HG02870 (cell line): ENCODE data around the gene OR2V1.
"Not testable (repeated sequence)": the region's sequence is repeated elsewhere in the genome, so short reads cannot be mapped to it uniquely, and the experiment has no call there.

Source experiments
- ATAC-seq: cut with Tn5 transposase; IDR thresholded peaks from one replicate; pipeline ENCODE4 v1.9.1; 2021; ENCODE audit warnings: mild to moderate bottlenecking, moderate library complexity; ENCODE audit not compliant: unreplicated experiment

OR2V1 gene, protein sequence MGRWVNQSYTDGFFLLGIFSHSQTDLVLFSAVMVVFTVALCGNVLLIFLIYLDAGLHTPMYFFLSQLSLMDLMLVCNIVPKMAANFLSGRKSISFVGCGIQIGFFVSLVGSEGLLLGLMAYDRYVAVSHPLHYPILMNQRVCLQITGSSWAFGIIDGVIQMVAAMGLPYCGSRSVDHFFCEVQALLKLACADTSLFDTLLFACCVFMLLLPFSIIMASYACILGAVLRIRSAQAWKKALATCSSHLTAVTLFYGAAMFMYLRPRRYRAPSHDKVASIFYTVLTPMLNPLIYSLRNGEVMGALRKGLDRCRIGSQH

GRCh38 chr5:181130832-181131496, at the start of gene OR2V1:
Gene OR2V1, minus strand, starts transcription at chr5:181131169. Its CDS starts 5,865 bp downstream, at chr5:181125304.
- no peak for ATAC-seq

DNA sequence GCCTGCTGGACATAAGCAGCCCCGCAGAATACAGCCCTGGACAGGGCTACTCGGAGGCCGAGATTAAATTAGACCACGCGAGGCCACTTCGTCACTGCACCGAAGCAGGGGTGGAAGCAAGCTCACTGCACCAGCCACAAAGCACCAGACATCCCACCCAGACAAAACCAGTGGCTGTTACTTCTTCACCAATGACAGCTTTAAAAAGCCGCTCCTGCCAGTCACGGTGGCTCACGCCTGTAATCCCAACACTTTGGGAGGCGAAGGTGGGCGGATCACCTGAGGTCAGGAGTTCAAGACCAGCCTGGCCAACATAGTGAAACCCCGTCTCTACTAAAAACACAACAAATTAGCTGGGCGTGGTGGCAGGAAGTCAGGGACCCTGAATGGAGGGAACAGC, 46.6 kb upstream of the OR2V1 start:
- not testable (repeated sequence) for ATAC-seq

DNA sequence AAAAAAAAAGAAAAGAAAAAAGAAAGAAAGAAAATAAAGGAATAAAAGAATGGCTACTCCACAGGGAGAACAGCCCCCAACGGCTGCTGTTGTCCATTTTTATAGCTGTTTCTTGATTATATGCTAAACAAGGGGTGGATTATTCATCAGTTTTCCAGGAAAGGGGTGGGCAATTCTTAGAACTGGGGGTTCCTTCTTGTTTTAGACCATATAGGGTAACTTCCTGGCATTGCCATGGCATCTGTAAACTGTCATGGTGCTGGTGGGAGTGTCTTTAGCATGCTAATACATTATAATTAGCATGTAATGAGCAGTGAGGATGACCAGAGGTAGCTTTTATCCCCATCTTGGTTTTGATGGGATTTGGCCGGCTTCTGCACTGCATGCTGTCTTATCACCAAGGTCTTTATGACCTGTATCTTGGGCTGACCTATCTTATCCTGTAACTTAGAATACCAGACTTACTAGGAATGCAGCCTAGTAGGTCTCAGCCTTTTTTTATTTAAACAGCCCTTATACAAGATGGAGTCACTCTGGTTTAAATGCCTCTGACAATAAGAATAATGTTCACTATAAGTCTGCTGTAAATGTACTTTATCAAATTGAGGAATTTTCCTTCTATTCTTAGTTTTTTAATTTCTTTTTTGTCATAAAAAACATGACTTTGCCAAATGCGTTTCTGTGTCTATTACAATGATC, 45.4 kb upstream of the OR2V1 start:
- no peak for ATAC-seq

DNA sequence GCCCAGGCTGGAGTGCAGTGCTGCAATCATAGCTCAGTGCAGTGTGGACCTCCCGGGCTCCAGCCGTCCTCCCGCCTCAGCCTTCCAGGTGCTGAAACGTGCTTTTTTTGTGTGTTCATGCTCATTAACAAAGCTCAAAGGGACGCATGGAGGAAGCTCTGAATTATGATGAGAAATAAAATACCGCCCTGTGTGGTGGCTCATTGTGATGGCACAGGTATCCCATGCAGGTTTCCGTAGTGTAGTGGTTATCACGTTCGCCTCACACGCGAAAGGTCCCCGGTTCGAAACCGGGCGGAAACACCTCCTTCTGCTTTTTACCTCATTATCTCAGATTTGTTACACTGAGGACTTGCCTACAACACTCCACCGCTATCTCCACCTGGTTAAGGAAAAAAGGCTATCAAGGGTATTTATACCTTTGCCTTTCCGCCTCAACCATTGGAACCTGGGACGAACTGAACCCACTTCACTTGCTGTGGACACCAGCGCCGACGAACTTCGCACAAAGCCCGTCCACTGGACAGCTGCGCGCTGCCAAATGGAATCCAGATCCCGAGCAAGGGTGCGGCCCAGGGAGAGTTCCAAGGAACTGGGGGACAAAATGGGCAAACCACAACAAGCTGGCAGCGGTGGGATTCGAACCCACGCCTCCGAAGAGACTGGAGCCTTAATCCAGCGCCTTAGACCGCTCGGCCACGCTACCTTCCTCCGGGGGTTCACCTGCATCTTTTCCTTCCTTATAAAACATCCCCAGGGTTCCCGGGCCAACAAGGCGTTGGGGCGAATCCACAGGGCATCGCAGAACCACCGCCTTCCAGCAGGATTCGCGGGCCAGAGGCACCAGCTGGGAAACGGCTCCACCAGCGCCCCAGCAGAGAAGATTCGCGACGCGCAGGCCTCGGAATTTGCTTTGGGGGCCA, 42.7 kb upstream of the OR2V1 start:
- no peak for ATAC-seq

- ATAC-seq = no peak
These were observed 42.1 kb upstream of the OR2V1 start for GRCh38 chr5:181173027-181173419.

DNA sequence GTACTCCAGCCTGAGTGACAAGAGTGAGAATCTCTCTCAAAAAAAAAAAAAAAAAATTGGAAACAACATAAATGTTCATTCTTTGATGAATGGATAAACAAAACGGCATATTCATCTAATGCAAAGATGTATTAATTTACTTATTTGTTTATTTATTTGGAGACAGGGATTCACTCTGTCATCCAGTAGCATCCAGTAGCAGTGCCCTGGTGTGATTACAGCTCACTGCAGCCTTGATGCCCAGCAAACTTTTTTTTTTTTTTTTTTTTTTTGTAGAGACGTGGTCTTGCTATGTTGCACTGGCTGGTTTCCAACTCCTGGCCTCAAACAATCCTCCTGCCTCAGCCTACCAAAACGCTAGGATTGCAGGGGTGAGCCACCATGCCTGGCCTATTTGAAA, 40.8 kb upstream of the OR2V1 start:
- no peak for ATAC-seq

DNA sequence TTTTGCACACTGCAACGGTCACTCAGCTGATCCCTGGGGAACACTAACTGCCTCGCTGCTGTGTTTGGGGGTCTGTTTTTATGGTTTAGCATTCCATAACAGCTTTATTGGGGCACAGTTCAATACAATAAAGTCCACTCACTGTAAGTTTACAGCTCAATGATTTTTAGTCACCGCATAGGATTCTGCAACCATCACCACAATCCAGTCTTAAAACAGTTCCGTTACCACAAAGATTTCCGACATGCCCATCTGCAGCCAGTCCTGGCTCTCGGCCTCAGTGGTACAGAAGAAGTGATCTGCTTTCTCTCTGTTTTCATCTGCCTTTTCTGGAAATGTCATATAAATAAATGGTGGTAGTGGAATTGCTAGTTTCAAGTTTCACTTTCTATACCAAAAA, 40.0 kb upstream of the OR2V1 start:
- no peak for ATAC-seq

DNA sequence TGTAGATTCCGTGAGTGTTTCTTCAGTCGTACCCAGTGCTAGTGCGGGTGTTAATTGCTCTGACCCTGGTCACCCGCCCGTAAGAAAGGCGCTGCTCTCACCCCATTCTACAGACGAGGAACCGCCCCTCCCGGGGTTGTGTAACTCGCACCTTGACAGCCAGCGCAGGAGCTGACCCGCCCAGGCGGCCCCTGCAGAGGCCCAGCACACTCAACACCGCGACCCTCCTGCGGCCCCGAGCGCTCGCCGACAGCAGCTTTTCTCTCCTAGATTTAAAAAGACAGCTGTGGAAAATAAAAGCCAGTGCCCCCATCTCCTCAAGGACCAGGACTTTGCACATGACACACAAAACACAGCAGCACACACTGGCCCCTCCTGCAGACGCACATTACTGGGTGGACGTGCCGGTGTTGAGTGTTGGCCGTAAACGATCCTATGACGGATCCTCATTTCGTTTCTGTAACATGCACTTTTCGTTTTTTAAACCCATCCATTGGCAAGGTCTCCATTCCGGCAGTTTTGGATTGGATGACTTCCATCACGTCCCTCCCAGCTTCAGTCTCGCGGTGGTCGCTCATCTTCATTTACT, 39.4 kb upstream of the OR2V1 start:
- ATAC-seq = no peak

GRCh38 chr5:181169459-181170236, 38.7 kb upstream of the OR2V1 start:
- ATAC-seq = not testable (repeated sequence)

DNA sequence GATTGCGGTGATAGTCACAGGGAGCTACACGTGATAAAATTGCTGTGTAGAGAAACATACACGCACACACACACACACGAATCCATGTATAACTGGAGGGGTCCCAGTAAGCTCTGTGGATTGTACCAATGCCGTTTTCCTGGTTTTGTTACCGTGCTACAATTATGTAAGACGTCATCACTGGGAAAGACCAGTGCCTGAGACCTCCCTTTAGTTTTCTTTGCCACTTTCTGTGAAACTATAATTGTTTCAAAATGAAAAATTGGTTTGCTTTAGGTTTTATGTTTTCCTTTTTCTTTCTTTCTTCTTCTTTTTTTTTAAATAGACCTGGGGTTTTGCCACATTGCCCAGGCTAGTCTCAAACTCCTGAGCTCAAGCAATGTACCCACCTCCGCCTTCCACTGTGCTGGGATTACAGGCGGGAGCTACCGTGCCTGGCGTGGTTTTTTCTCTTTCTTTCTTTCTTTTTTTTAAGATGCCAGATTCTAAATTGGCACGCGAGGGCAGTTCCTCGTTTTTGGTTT, 37.7 kb upstream of the OR2V1 start:
- ATAC-seq = no peak

DNA sequence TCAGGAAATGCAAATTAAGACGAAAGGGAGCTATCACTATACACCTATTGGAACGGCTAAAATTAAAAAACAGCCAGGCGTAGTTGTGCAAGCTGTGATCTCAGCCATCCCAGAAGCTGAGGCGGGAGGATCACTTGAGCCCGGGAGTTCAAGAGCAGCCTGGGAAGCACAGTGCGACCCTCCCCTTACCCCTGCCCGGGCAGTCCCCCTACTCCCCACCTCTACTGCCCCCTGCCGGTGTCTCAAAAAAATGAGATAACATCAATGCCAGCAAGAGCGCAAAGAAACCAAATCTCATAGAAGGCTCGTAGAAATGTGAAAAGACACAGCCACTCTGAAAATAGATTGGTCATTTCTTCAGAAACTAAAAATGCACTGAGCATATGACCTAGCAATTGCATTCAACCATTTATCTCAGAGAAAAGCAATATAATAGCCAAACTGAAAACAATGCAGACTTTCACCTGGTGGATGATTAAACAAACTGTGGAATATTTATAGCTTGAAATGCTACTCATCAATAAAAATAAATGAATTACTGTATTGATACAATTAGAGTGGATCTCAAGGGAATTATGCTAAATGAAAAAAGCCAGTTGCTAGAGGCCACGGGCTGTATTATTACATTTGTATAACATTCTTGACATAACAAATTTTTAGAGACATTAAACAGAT, 37.0 kb upstream of the OR2V1 start:
- no peak for ATAC-seq

GRCh38 chr5:181166812-181167733, 36.1 kb upstream of the OR2V1 start:
- no peak for ATAC-seq

- ATAC-seq = no peak
These were observed 33.3 kb upstream of the OR2V1 start for GRCh38 chr5:181164076-181164952.

DNA sequence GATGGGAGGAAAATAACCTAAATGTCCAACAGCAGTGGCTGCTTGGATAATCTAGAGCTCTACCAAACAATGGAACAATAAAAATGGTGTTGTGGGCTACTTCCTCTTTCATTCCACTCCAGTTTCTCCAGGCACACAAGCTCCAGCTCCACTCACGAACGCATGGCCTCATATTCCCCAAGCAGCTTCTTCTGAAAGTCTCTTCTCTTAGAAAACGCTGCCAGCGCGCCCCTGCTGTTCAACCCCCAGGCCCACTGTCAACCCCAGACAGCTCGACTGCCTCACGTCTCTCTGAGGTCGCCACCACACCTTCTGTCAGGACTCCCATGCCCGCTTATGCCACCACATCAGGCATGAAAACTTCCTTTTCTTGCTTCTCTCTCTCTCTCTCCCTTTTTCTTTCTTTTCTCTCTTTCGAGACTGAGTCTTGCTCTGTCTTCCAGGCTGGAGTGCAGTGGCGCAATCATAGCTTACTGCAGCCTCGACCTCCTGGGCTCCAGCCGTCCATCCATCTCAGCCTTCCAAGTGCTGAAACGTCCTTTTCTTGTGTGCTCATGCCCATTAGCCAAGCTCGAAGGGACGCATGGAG, 32.6 kb upstream of the OR2V1 start:
- ATAC-seq = no peak

DNA sequence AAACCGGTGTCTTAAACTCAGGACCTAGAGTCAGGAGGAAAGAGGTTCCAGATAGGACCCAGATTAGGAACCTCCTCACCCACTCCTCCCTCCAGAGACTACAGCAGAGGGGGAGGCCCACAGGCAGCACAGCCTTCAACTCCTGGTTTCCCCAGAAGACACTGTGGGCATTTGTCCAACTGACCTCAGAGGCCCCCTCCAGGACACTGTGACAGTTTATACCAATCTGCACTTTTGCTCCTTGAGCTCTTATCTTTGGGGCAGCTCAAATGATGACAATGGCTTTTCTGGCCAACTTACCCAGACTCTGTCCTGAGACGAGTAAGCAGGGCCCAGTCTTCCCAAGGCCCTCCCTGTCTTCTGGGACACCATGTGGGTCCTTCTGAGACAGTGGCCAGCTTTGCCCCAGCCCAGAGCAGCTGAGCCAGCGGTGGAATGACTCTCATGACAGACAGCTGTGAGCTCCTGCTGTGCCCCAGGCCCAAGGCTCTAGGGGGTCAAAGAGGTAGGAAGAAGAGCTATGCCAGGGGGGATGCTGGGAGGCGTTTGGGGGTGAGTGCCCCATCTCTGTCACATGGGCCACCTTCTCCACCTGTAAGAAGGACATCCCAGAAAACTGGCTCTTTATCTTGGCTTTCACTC, 30.7 kb upstream of the OR2V1 start:
- no peak for ATAC-seq
